Endodermal cell (in vitro differentiated cells): ENCODE results near the gene CNMD. TPM values are rescaled to one million over a fixed set of nuclear protein-coding genes. Genes with fewer than 3 reads are reported as not detected.

Source experiments
- DNase-seq: peaks from one replicate; pipeline ENCODE4 v3.0.0-alpha.2; 2017
- H3K27ac ChIP-seq: 2 replicates; pipeline ENCODE4 v1.5.1; 2013; ENCODE audit warnings: mild to moderate bottlenecking, low read depth, low read length, moderate library complexity
- H3K27me3 ChIP-seq: 2 replicates; pipeline ENCODE4 v1.6.1; 2013; ENCODE audit warnings: mild to moderate bottlenecking, low read length, moderate library complexity; ENCODE audit not compliant: insufficient read depth, control insufficient read depth, poor library complexity, severe bottlenecking
- H3K36me3 ChIP-seq: 2 replicates; pipeline ENCODE4 v1.7.0; 2013; ENCODE audit warnings: mild to moderate bottlenecking, low read length, moderate library complexity; ENCODE audit not compliant: control insufficient read depth, insufficient read depth
- H3K4me1 ChIP-seq: one replicate; pipeline ENCODE4 v1.7.0; 2013; ENCODE audit warnings: low read length; ENCODE audit not compliant: control insufficient read depth, insufficient read depth
- H3K4me3 ChIP-seq: 2 replicates; pipeline ENCODE4 v1.5.1; 2013; ENCODE audit warnings: mild to moderate bottlenecking, low read length, moderate library complexity
- H3K9ac ChIP-seq: 2 replicates; pipeline ENCODE4 v1.6.1; 2013; ENCODE audit warnings: mild to moderate bottlenecking, low read length, moderate library complexity; ENCODE audit not compliant: poor library complexity, severe bottlenecking; ENCODE audit errors: extremely low read depth
- H3K9me3 ChIP-seq: 2 replicates; pipeline ENCODE4 v1.6.1; 2013; ENCODE audit warnings: mild to moderate bottlenecking, low read length, moderate library complexity; ENCODE audit not compliant: control insufficient read depth
- H3K27ac Mint-ChIP-seq: 2 replicates; pipeline ENCODE4 v1.8.0; 2020; ENCODE audit warnings: mixed read lengths
- H3K27me3 Mint-ChIP-seq: 2 replicates; pipeline ENCODE4 v1.8.0; 2021; ENCODE audit warnings: mild to moderate bottlenecking, mixed read lengths; ENCODE audit not compliant: insufficient read depth
- H3K36me3 Mint-ChIP-seq: 2 replicates; pipeline ENCODE4 v1.8.0; 2020; ENCODE audit warnings: low read depth, mixed read lengths
- H3K4me1 Mint-ChIP-seq: 2 replicates; pipeline ENCODE4 v1.8.0; 2020; ENCODE audit warnings: mixed read lengths
- H3K4me3 Mint-ChIP-seq: 2 replicates; pipeline ENCODE4 v1.8.0; 2020; ENCODE audit warnings: mild to moderate bottlenecking, moderate library complexity, mixed read lengths
- H3K9me3 Mint-ChIP-seq: 2 replicates; pipeline ENCODE4 v1.8.0; 2020; ENCODE audit warnings: mild to moderate bottlenecking, mixed read lengths
- CTCF ChIP-seq: fragments of 200-600 bp; sonication (generic); conservative IDR thresholded peaks from 2 replicates; pipeline ENCODE4 v1.5.0; 2021; ENCODE audit warnings: antibody characterized with exemption, mild to moderate bottlenecking
- WGBS, 2 experiments: methylation state at CpG; one replicate each; pipeline versions ENCODE4 v1.1.5 to v1.1.7; 2013; ENCODE audit warnings: missing lambda C conversion rate in 2 of 2, mixed read lengths in 1 of 2; ENCODE audit not compliant: insufficient coverage in 1 of 2, insufficient read length in 1 of 2; 5-methylcytosine and 5-hydroxymethylcytosine counted together
- total RNA-seq, 2 donors: library from RNA; stranded (reverse); fragmentation: NEBNext Ultra II Directional in 1 of 2; extraction: Animal tissue kit (Norgen Biotek cat#: 25700) in 1 of 2; gene quantifications; 2 replicates in 1 of 2; 3 replicates in 1 of 2; pipeline ENCODE4 v1.2.1, GENCODE V29; 2021

The CNMD gene
- total RNA-seq, 2 donors from 2014 or later = 1.2 to 3.3 TPM

- DNase-seq = no peak
- peaks cover 15% of the 10 kb centered on the region for H3K27me3 Mint-ChIP-seq
- no peaks in the 10 kb centered on the region for H3K9me3 Mint-ChIP-seq
- no peak overlapping the region for H3K9ac ChIP-seq
- H3K4me1 ChIP-seq = no peaks in the 10 kb centered on the region
- H3K4me3 ChIP-seq = no peak overlapping the region
- H3K27me3 ChIP-seq = peaks cover 19% of the 10 kb centered on the region
- WGBS, 2 experiments = 78 to 81% methylated on average over 5 of the region's 5 CpGs
- H3K4me1 Mint-ChIP-seq = no peaks in the 10 kb centered on the region
- H3K27ac Mint-ChIP-seq = no peak overlapping the region
- H3K36me3 Mint-ChIP-seq = no peaks in the 10 kb centered on the region
- H3K36me3 ChIP-seq = no peaks in the 10 kb centered on the region
- no peak overlapping the region for H3K27ac ChIP-seq
- no peaks in the 10 kb centered on the region for H3K9me3 ChIP-seq
- H3K4me3 Mint-ChIP-seq = no peak overlapping the region
- no peak for TF ChIP-seq CTCF
Measured at GRCh38 chr13:52775511-52775910, 35.9 kb upstream of the CNMD start.

- no peaks in the 10 kb centered on the region for H3K4me1 Mint-ChIP-seq
- no peak overlapping the region for H3K27ac Mint-ChIP-seq
- peaks cover 31% of the 10 kb centered on the region for H3K27me3 ChIP-seq
- H3K9ac ChIP-seq = no peak overlapping the region
- H3K36me3 Mint-ChIP-seq = no peaks in the 10 kb centered on the region
- DNase-seq = no peak
- no peak overlapping the region for H3K4me3 Mint-ChIP-seq
- H3K4me3 ChIP-seq = no peak overlapping the region
- H3K36me3 ChIP-seq = no peaks in the 10 kb centered on the region
- H3K4me1 ChIP-seq = no peaks in the 10 kb centered on the region
- TF ChIP-seq CTCF = no peak
- H3K27ac ChIP-seq = no peak overlapping the region
- H3K27me3 Mint-ChIP-seq = peaks cover 38% of the 10 kb centered on the region
- H3K9me3 Mint-ChIP-seq = no peaks in the 10 kb centered on the region
- WGBS, 2 experiments = 94% methylated on average over 3 to 4 of the region's 4 CpGs
- no peaks in the 10 kb centered on the region for H3K9me3 ChIP-seq
Measured at GRCh38 chr13:52767949-52768516, 28.4 kb upstream of the CNMD start.

DNA sequence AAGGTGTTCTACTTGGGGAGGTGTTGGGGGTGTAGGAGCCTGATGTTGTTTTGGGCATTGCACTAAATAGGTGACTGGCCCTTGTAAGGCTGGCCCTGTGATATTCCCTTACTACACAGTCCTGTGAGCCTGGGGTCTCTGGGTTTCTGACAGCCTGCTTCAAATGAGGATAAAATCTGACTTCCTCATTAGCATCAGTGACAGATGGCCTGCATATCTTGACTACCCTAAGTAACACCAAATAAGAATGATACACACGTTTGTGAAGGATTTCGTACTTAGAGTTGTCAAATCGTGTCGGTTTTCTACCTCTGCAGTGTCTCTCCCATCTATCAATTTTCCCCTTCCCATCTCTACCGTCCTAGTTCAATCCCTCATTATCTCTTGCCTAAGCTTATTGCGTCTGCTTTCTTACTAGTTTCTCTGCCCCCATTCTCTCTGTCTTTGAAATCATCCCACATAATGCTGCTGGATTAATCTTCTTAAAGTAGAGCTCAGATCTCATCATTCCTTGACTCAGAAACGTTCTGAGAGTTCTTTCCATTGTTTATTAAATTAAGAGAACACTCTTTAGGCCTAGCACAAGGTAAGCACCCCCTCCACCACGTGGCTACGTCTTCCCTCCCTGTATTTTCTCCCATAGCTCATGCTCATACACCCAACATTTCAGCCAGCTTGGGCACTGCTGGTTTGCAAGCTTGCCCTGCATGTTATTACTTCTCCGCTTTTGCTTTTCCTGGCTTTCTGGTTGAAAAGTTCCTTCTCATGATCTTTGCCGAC, 26.2 kb upstream of the CNMD start:
- Mint-ChIP-seq H3K9me3 (no peaks in the 10 kb centered on the region), H3K27ac (no peak overlapping the region), H3K4me3 (no peak overlapping the region), H3K4me1 (no peaks in the 10 kb centered on the region), H3K27me3 (peaks cover 50% of the 10 kb centered on the region), H3K36me3 (no peaks in the 10 kb centered on the region)
- no peaks in the 10 kb centered on the region for H3K4me1 ChIP-seq
- H3K27ac ChIP-seq = no peak overlapping the region
- 87 to 89% methylated on average over 11 of the region's 11 CpGs for WGBS, 2 experiments
- no peak for TF ChIP-seq CTCF
- no peak for DNase-seq
- no peaks in the 10 kb centered on the region for H3K36me3 ChIP-seq
- H3K4me3 ChIP-seq = no peak overlapping the region
- H3K27me3 ChIP-seq = peaks cover 20% of the 10 kb centered on the region
- no peak overlapping the region for H3K9ac ChIP-seq
- no peaks in the 10 kb centered on the region for H3K9me3 ChIP-seq
